GM19351 (cell line): ENCODE results near the gene ARID1A.

Experiments
- ATAC-seq: cut with Tn5 transposase; IDR thresholded peaks from one replicate; pipeline ENCODE4 v1.9.1; 2021; ENCODE audit warnings: mild to moderate bottlenecking, moderate library complexity; ENCODE audit not compliant: unreplicated experiment

The ARID1A gene

GRCh38 chr1:26727476-26727875 is 31.7 kb downstream of the ARID1A start:
- no peak for ATAC-seq

- ATAC-seq: no peak
Observed at GRCh38 chr1:26728645-26729044, 32.8 kb downstream of the ARID1A start.

- no peak for ATAC-seq
Observed at GRCh38 chr1:26729633-26730032, 33.8 kb downstream of the ARID1A start.

GRCh38 chr1:26730695-26731094 is 34.9 kb downstream of the ARID1A start:
- no peak for ATAC-seq

GRCh38 chr1:26731233-26731902 is 35.6 kb downstream of the ARID1A start:
- no peak for ATAC-seq

GRCh38 chr1:26733392-26733791 is 37.6 kb downstream of the ARID1A start:
- no peak for ATAC-seq

GRCh38 chr1:26733982-26734381 is 38.2 kb downstream of the ARID1A start:
- no peak for ATAC-seq

- ATAC-seq: no peak
Observed at GRCh38 chr1:26734501-26735058, 38.8 kb downstream of the ARID1A start.

GRCh38 chr1:26739329-26739914 is 43.6 kb downstream of the ARID1A start:
- no peak for ATAC-seq

- ATAC-seq: no peak
Observed at GRCh38 chr1:26740023-26740634, 44.3 kb downstream of the ARID1A start.

GRCh38 chr1:26740952-26741351 is 45.1 kb downstream of the ARID1A start:
- no peak for ATAC-seq

GRCh38 chr1:26743426-26744059 is 47.7 kb downstream of the ARID1A start:
- no peak for ATAC-seq

- peak; percentile 98 for ATAC-seq
Observed at GRCh38 chr1:26744075-26744959, 48.5 kb downstream of the ARID1A start.

- ATAC-seq: no peak
Observed at GRCh38 chr1:26745191-26745590, 49.4 kb downstream of the ARID1A start.

- no peak for ATAC-seq
Observed at GRCh38 chr1:26747048-26747447, 51.2 kb downstream of the ARID1A start.

GRCh38 chr1:26748351-26748750 is 52.5 kb downstream of the ARID1A start:
- ATAC-seq: no peak

- ATAC-seq: no peak
Observed at GRCh38 chr1:26749458-26749857, 53.6 kb downstream of the ARID1A start.

- ATAC-seq: no peak
Observed at GRCh38 chr1:26750428-26750827, 54.6 kb downstream of the ARID1A start.

- ATAC-seq: no peak
Observed at GRCh38 chr1:26752519-26752918, 56.7 kb downstream of the ARID1A start.

GRCh38 chr1:26754086-26754874 is 58.5 kb downstream of the ARID1A start:
- no peak for ATAC-seq
